ENCODE results near the gene TRIM3. TPM values are rescaled to one million over a fixed set of nuclear protein-coding genes. Genes with fewer than 3 reads are reported as not detected.

The TRIM3 gene
- total and polyA plus RNA-seq, 2 of the 8 experiments (the other 6 are each of a cell fraction or from before 2014, with no cell fraction given): 10.7 to 14.3 TPM

DNA sequence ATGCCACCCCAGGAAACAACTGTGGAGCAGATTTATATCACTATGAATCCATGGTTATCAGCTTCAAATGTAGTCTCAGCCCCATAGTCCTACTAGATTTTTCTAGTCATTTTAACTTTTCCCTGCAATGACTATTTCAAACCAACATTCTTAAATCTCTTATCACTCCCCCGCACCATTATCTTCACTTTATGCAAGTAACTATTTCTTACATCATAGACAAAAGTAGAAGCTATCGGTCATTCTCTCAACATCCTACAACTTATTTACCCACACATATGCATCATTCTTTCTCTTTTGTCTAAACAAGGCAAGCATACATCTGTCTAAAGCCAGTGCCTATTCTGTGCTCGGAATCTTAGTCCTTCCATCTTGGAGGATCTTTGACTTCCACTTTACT lies 11.9 kb upstream of the TRIM3 start:
- H3K9ac ChIP-seq (replicated peaks in 1 of 4; ENCODE audit: extremely low read depth in 1 of 4, low read depth in 3 of 4, low read length in 3 of 4): no peak overlapping the region
- no peak overlapping the region for H4K91ac ChIP-seq (replicated peaks; ENCODE audit: insufficient read length, low read length)
- no peaks in the 10 kb centered on the region for H3K9me3 ChIP-seq (ENCODE audit: insufficient read depth in 2 of 2, low read depth in 1 of 2, low read length in 1 of 2)
- no peaks in the 10 kb centered on the region for H3K27me3 ChIP-seq (replicated peaks in 1 of 4; ENCODE audit: control insufficient read depth in 3 of 4, extremely low read depth in 1 of 4, insufficient read depth in 3 of 4, low read length in 3 of 4)
- H3K79me1 ChIP-seq (ENCODE audit: low read depth, low read length): peaks cover 9% of the 10 kb centered on the region
- ChIA-PET CTCF (ENCODE audit: partially characterized antibody) (interaction anchor here (0.8 to 4.0 kb wide), 4 partner anchors 9 to 106 kb away, joined by 3 to 25 read pairs (median 7); no protein-coding TSS in a partner anchor), POLR2A (ENCODE audit: partially characterized antibody) (interaction anchor here (1.0 to 2.1 kb wide), 3 partner anchors 9 to 126 kb away, joined by 3 to 12 read pairs (median 3); partner anchors contain the start of gene TAF10)
- DNase-seq (ENCODE audit: low read depth in 1 of 2, low spot score in 2 of 2): no peak
- H3K4me3 ChIP-seq (ENCODE audit: extremely low read depth in 1 of 4, insufficient read depth in 2 of 4, low read depth in 3 of 4, low read length in 4 of 4): no peak overlapping the region
- 78 to 100% methylated on average over 1 to 3 of the region's 3 CpGs for WGBS, 2 experiments (ENCODE audit: extremely low coverage in 1 of 2, insufficient coverage in 1 of 2, insufficient read length in 1 of 2, insufficient replicate concordance in 2 of 2, low coverage in 1 of 2, low lambda C conversion rate in 2 of 2, missing lambda C conversion rate in 1 of 2)
- H3K56ac ChIP-seq (replicated peaks; ENCODE audit: insufficient read length, low read depth, low read length): no peak overlapping the region
- H2AFZ ChIP-seq (ENCODE audit: low read length): no peak overlapping the region
- FAIRE-seq: no peak
- TF ChIP-seq, protein P1, sequence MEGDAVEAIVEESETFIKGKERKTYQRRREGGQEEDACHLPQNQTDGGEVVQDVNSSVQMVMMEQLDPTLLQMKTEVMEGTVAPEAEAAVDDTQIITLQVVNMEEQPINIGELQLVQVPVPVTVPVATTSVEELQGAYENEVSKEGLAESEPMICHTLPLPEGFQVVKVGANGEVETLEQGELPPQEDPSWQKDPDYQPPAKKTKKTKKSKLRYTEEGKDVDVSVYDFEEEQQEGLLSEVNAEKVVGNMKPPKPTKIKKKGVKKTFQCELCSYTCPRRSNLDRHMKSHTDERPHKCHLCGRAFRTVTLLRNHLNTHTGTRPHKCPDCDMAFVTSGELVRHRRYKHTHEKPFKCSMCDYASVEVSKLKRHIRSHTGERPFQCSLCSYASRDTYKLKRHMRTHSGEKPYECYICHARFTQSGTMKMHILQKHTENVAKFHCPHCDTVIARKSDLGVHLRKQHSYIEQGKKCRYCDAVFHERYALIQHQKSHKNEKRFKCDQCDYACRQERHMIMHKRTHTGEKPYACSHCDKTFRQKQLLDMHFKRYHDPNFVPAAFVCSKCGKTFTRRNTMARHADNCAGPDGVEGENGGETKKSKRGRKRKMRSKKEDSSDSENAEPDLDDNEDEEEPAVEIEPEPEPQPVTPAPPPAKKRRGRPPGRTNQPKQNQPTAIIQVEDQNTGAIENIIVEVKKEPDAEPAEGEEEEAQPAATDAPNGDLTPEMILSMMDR (IDR thresholded peaks at IDR 0.05; ENCODE audit: control extremely low read depth in 1 of 3, insufficient read depth in 1 of 3, low read depth in 1 of 3, low read length in 3 of 3): no peak
- no peak for TF ChIP-seq RXRA (IDR thresholded peaks at IDR 0.05; ENCODE audit: insufficient read depth, low read depth, low read length)
- no peak overlapping the region for H2AK5ac ChIP-seq (ENCODE audit: low read depth, low read length)
- H2BK15ac ChIP-seq (ENCODE audit: low read length): no peak overlapping the region
- peaks cover 9% of the 10 kb centered on the region for H3K23me2 ChIP-seq (ENCODE audit: low read depth, low read length)
- peaks cover 2 to 8% (median 5%) of the 10 kb centered on the region in 4 experiments for H3K4me1 ChIP-seq (replicated peaks in 1 of 4; ENCODE audit: control insufficient read depth in 3 of 4, insufficient read depth in 4 of 4, low read length in 3 of 4)
- no peak overlapping the region for H3K18ac ChIP-seq (ENCODE audit: extremely low read depth, low read length)
- no peak overlapping the region for H3K4me2 ChIP-seq (ENCODE audit: insufficient read depth in 1 of 2, low read depth in 2 of 2, low read length in 2 of 2)
- peaks cover 0 to 10% of the 10 kb centered on the region in 2 experiments for H4K20me1 ChIP-seq (replicated peaks in 1 of 2; ENCODE audit: control insufficient read depth in 1 of 2, insufficient read depth in 2 of 2, low read length in 2 of 2)
- H3K79me2 ChIP-seq (ENCODE audit: control insufficient read depth in 1 of 2, insufficient read depth in 2 of 2, low read length in 2 of 2): peaks cover 9 to 27% of the 10 kb centered on the region in 2 experiments; a peak in 3 of 4 replicates
- H2BK12ac ChIP-seq (ENCODE audit: low read depth, low read length): no peak overlapping the region
- no peak overlapping the region for H2BK5ac ChIP-seq (ENCODE audit: low read depth, low read length)
- no peak overlapping the region for H4K5ac ChIP-seq (ENCODE audit: insufficient read length, low read depth, low read length)
- H3K4ac ChIP-seq (replicated peaks; ENCODE audit: insufficient read length, low read depth, low read length): no peak overlapping the region
- H3K36me3 ChIP-seq (ENCODE audit: control insufficient read depth in 2 of 4, insufficient read depth in 4 of 4, low read length in 3 of 4): peaks cover 9 to 47% (median 27%) of the 10 kb centered on the region in 4 experiments
- H2BK120ac ChIP-seq (replicated peaks; ENCODE audit: low read depth, low read length): no peak overlapping the region
- no peak overlapping the region for H3K14ac ChIP-seq (ENCODE audit: insufficient read length)
- H4K8ac ChIP-seq (ENCODE audit: extremely low read depth, insufficient read depth, low read length): no peak overlapping the region
- H3K23ac ChIP-seq (ENCODE audit: insufficient read length): no peak overlapping the region
- H2BK20ac ChIP-seq (ENCODE audit: low read length): no peak overlapping the region
- H3K27ac ChIP-seq (ENCODE audit: low read depth, low read length): no peak overlapping the region

Data from H1 (cell line).